MM.1S (cell line): ENCODE data around the gene WFDC8.

Experiments
- CTCF ChIP-seq: fragments of 300-600 bp; sonication (generic); IDR thresholded peaks from 2 replicates; pipeline ENCODE4 v1.5.1; 2016; ENCODE audit warnings: antibody characterized with exemption, low read length, mixed read lengths
- EZH2 ChIP-seq: fragments of 300-600 bp; sonication (generic); optimal IDR thresholded peaks from 2 replicates; pipeline ENCODE3; 2017; ENCODE audit warnings: low read depth, mild to moderate bottlenecking, antibody characterized with exemption, low read length, mixed read lengths
- EZH2phosphoT487 ChIP-seq: fragments of 300-600 bp; sonication (generic); IDR thresholded peaks from 2 replicates; pipeline ENCODE4 v1.6.1; 2018; ENCODE audit warnings: antibody characterized with exemption, low read length

DNA sequence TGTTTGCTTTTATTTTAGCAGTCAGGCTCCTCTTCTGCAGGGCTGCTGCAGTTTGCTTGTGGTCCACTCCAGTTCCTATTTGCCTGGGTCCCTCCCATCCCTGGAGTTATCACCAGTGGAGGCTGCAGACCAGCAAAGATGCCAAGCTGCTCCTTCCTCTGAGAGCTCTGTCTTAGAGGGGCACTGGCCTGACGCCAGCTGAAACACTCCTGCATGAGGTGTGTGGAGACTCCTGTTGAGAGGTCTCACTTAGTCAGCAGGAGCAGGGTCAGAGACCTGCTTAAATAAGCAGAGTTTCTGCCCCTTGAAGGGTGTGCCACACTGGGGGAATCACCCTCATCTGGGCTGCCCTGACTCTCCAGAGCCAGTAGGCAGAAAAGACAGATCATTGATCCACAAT is 16.2 kb upstream of the WFDC8 start:
- no peak for TF ChIP-seq CTCF
- TF ChIP-seq EZH2 = no peak
- TF ChIP-seq EZH2phosphoT487 = no peak
